IMR-90 (cell line): ENCODE measurements around the gene TBC1D30. TPM values are rescaled to one million over a fixed set of nuclear protein-coding genes. Genes with fewer than 3 reads are reported as not detected.

ENCODE experiments used
- ATAC-seq: fragments of 200-7000 bp; cut with Tn5 transposase; 2 replicates; pipeline ENCODE4 v1.9.1; 2020; ENCODE audit warnings: low read depth, mild to moderate bottlenecking, moderate library complexity
- BruUV-seq: library from RNA; stranded (reverse); fragments of 400-500 nt; replicated peaks from 2 replicates; lab custom pipeline; 2021; lab: Mats Ljungman, UMichigan
- CTCF ChIA-PET: fragments of 300-600 bp; formaldehyde crosslinking; extraction: SDS; loops from one replicate; lab custom pipeline; 2021; ENCODE audit warnings: antibody characterized with exemption; lab: Yijun Ruan, JAX
- POLR2A ChIA-PET: fragments of 300-600 bp; sonication (Branson Sonifier 250); formaldehyde crosslinking; loops from one replicate; lab custom pipeline; 2022; ENCODE audit warnings: antibody characterized with exemption; ENCODE audit not compliant: unreplicated experiment; lab: Charles Lee
- DNase-seq: peaks from one replicate; pipeline ENCODE4 v3.0.0; 2013
- H2AFZ ChIP-seq: replicated peaks from 2 replicates; pipeline ENCODE3; 2013; ENCODE audit warnings: low read length, mild to moderate bottlenecking; ENCODE audit not compliant: poor library complexity
- H2AK5ac ChIP-seq: 2 replicates; pipeline ENCODE4 v1.6.1; 2013; ENCODE audit warnings: low read depth, low read length, inconsistent platforms
- H2AK9ac ChIP-seq: replicated peaks from 2 replicates; pipeline ENCODE3; 2013; ENCODE audit warnings: mild to moderate bottlenecking, low read depth, low read length, moderate library complexity; ENCODE audit not compliant: poor library complexity
- H2BK120ac ChIP-seq: 2 replicates; pipeline ENCODE4 v1.6.1; 2013; ENCODE audit warnings: low read depth, low read length, inconsistent platforms
- H2BK15ac ChIP-seq: 3 replicates; pipeline ENCODE4 v1.6.1; 2013; ENCODE audit warnings: low read depth, low read length, inconsistent platforms
- H2BK20ac ChIP-seq: 2 replicates; pipeline ENCODE4 v1.6.1; 2013; ENCODE audit warnings: low read depth, mild to moderate bottlenecking, inconsistent platforms, low read length, moderate library complexity
- H2BK5ac ChIP-seq: 2 replicates; pipeline ENCODE4 v1.6.1; 2013; ENCODE audit warnings: mild to moderate bottlenecking, low read depth, low read length, inconsistent platforms; ENCODE audit not compliant: poor library complexity, severe bottlenecking
- H3K14ac ChIP-seq: replicated peaks from 2 replicates; pipeline ENCODE4 v1.6.1; 2013; ENCODE audit warnings: low read depth, low read length, inconsistent platforms
- H3K18ac ChIP-seq: 2 replicates; pipeline ENCODE4 v1.6.1; 2013; ENCODE audit warnings: low read depth, low read length, control low read depth
- H3K23ac ChIP-seq: 2 replicates; pipeline ENCODE4 v1.6.1; 2013; ENCODE audit warnings: low read depth, low read length, inconsistent platforms
- H3K27ac ChIP-seq: 2 replicates; pipeline ENCODE4 v1.5.1; 2013; ENCODE audit warnings: mild to moderate bottlenecking, control low read depth, low read length; ENCODE audit not compliant: insufficient read depth
- H3K27me3 ChIP-seq: 2 replicates; pipeline ENCODE4 v1.6.1; 2013; ENCODE audit warnings: low read length; ENCODE audit not compliant: control insufficient read depth, insufficient read depth
- H3K36me3 ChIP-seq: 2 replicates; pipeline ENCODE4 v1.6.1; 2013; ENCODE audit warnings: low read length, mixed read lengths; ENCODE audit not compliant: control insufficient read depth, insufficient read depth
- H3K4ac ChIP-seq: 2 replicates; pipeline ENCODE4 v1.6.1; 2013; ENCODE audit warnings: low read depth, low read length, inconsistent platforms
- H3K4me1 ChIP-seq: 2 replicates; pipeline ENCODE4 v1.6.1; 2013; ENCODE audit warnings: low read length, mixed read lengths; ENCODE audit not compliant: control insufficient read depth, insufficient read depth
- H3K4me2 ChIP-seq: 2 replicates; pipeline ENCODE4 v1.6.1; 2013; ENCODE audit warnings: low read depth, mild to moderate bottlenecking, control low read depth, low read length, moderate library complexity
- H3K4me3 ChIP-seq: 2 replicates; pipeline ENCODE4 v1.5.1; 2013; ENCODE audit warnings: low read depth, mild to moderate bottlenecking, control low read depth, low read length, moderate library complexity; ENCODE audit not compliant: insufficient read depth
- H3K56ac ChIP-seq: 2 replicates; pipeline ENCODE4 v1.6.1; 2013; ENCODE audit warnings: low read length, inconsistent platforms; ENCODE audit not compliant: insufficient read depth; ENCODE audit errors: extremely low read depth
- H3K79me1 ChIP-seq, 2 experiments: 2 replicates each; pipeline ENCODE4 v1.6.1; 2013; ENCODE audit warnings: low read length in 2 of 2, inconsistent platforms in 1 of 2, low read depth in 1 of 2
- H3K9ac ChIP-seq: 2 replicates; pipeline ENCODE4 v1.6.1; 2013; ENCODE audit warnings: low read depth, low read length, control low read depth
- H3K9me1 ChIP-seq: 2 replicates; pipeline ENCODE4 v1.6.1; 2013; ENCODE audit warnings: low read length, inconsistent platforms; ENCODE audit not compliant: insufficient read depth
- H3K9me3 ChIP-seq: 2 replicates; pipeline ENCODE4 v1.6.1; 2013; ENCODE audit warnings: low read length; ENCODE audit not compliant: control insufficient read depth, insufficient read depth
- H4K20me1 ChIP-seq: 2 replicates; pipeline ENCODE4 v1.6.1; 2013; ENCODE audit warnings: low read length, inconsistent platforms; ENCODE audit not compliant: insufficient read depth
- H4K5ac ChIP-seq: 2 replicates; pipeline ENCODE4 v1.6.1; 2013; ENCODE audit warnings: mild to moderate bottlenecking, low read depth, low read length, control low read depth
- H4K8ac ChIP-seq, 2 experiments: 2 replicates each; pipeline ENCODE4 v1.6.1; 2013; ENCODE audit warnings: low read depth in 2 of 2, low read length in 2 of 2, control low read depth in 1 of 2, inconsistent platforms in 1 of 2
- H4K91ac ChIP-seq: 2 replicates; pipeline ENCODE4 v1.6.1; 2013; ENCODE audit warnings: low read depth, low read length, inconsistent platforms; ENCODE audit not compliant: insufficient read depth
- BHLHE40 ChIP-seq: fragments of 150-350 bp; IDR thresholded peaks from 2 replicates; pipeline ENCODE4 v1.6.1; 2016; ENCODE audit warnings: mild to moderate bottlenecking, low read depth, low read length
- CHD1 ChIP-seq: IDR thresholded peaks from 2 replicates; pipeline ENCODE4 v1.6.1; 2012; ENCODE audit warnings: low read depth, low read length, improper control_type of control experiment
- FOS ChIP-seq: fragments of 150-350 bp; IDR thresholded peaks from 2 replicates; pipeline ENCODE4 v1.6.1; 2016; ENCODE audit warnings: low read depth, low read length
- MAZ ChIP-seq: IDR thresholded peaks from 2 replicates; pipeline ENCODE4 v1.6.1; 2012; ENCODE audit warnings: low read depth, mild to moderate bottlenecking, low read length, improper control_type of control experiment, moderate library complexity, borderline replicate concordance
- MXI1 ChIP-seq: IDR thresholded peaks from 2 replicates; pipeline ENCODE4 v1.6.1; 2012; ENCODE audit warnings: low read depth, mild to moderate bottlenecking, low read length, moderate library complexity, borderline replicate concordance
- NFE2L2 ChIP-seq: fragments of 150-350 bp; IDR thresholded peaks from 2 replicates; pipeline ENCODE4 v1.6.1; 2016; ENCODE audit warnings: low read depth, mild to moderate bottlenecking, low read length
- POLR2A ChIP-seq: IDR thresholded peaks from 2 replicates; pipeline ENCODE4 v1.6.1; 2012; ENCODE audit warnings: mild to moderate bottlenecking, low read depth, low read length
- RAD21 ChIP-seq: IDR thresholded peaks from 2 replicates; pipeline ENCODE4 v1.6.1; 2012; ENCODE audit warnings: low read length, improper control_type of control experiment
- SMC3 ChIP-seq: fragments of 150-350 bp; IDR thresholded peaks from 2 replicates; pipeline ENCODE4 v1.6.1; 2016; ENCODE audit warnings: low read depth, mild to moderate bottlenecking, antibody characterized with exemption, low read length, moderate library complexity
- WGBS, 2 experiments: methylation state at CpG; one replicate each; pipeline versions ENCODE4 v1.1.5 to v1.1.7; 2013; ENCODE audit warnings: missing lambda C conversion rate in 2 of 2; ENCODE audit not compliant: insufficient read length in 1 of 2; ENCODE audit errors: extremely low coverage in 2 of 2; 5-methylcytosine and 5-hydroxymethylcytosine counted together
- dilution Hi-C: fragments of 300-500 bp; cut with HindIII; formaldehyde crosslinking; loops from one replicate; pipeline ENCODE4 v1.14.3; 2018; ENCODE audit warnings: low sequenced_read_pairs; ENCODE audit not compliant: unreplicated experiment
- in situ Hi-C: fragments of 300-500 bp; cut with MboI; formaldehyde crosslinking; loops from 3 replicates; pipeline ENCODE4 v1.14.3; 2019; ENCODE audit warnings: low sequenced_read_pairs, inconsistent platforms, mixed read lengths
- intact Hi-C: fragments of 100-400 bp; cut with micrococcal nuclease; formaldehyde crosslinking; loops from 2 replicates; pipeline ENCODE4 v1.10.0; 2022
- polyA plus RNA-seq, 3 experiments: library from polyadenylated mRNA; depleted of rRNA; stranded (reverse); fragments of >200 nt; gene quantifications; 2 replicates each; pipeline ENCODE4 v1.2.3, GENCODE V29; 2012; ENCODE audit warnings: low replicate concordance in 1 of 3
- total RNA-seq: library from RNA; depleted of rRNA; stranded (reverse); fragments of >200 nt; gene quantifications from 2 replicates; pipeline ENCODE4 v1.2.3, GENCODE V29; 2012

Gene TBC1D30
- total and polyA plus RNA-seq, 2 of the 4 experiments (the other 2 are of a cell fraction): 0.18 to 0.24 TPM

DNA sequence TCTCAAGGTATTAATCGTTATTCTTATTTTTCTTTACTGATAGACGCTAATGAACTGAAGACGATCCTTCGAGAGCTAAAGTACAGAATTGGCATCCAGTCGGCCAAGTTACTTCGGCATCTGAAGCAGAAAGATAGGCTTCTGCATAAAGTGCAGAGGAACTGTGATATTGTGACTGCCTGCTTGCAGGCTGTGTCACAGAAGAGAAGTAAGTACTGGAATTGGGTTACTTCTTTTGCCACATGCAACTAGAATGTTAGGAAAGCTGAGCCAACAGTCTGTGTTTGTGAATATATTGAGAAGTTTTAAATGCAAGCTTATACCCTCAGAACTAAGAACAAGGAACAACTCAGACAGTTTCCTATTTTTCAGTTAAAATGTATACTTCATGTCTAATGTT, 38.6 kb upstream of the TBC1D30 start:
- CTCF ChIA-PET: interaction anchor here (1.1 to 2.3 kb wide), 2 partner anchors 10 to 12 kb away, joined by 3 to 12 read pairs; no protein-coding TSS in a partner anchor

More for the DNA sequence above, 38.6 kb upstream of the TBC1D30 start:
- 94% methylated on average over 5 of the region's 6 CpGs; no CpG with 5 or more reads in 1 of the 2 experiments for WGBS, 2 experiments
- no peaks in the 10 kb centered on the region for H3K36me3 ChIP-seq
- no peak for DNase-seq
- ATAC-seq: no peak
- no peaks in the 10 kb centered on the region for H3K9me1 ChIP-seq
- H4K8ac ChIP-seq: no peak overlapping the region
- BruUV-seq: no TSS peak
- no peak overlapping the region for H2AK5ac ChIP-seq
- H2BK20ac ChIP-seq: no peak overlapping the region
- H2BK15ac ChIP-seq: no peak overlapping the region
- no peak overlapping the region for H2BK120ac ChIP-seq
- H3K4me3 ChIP-seq: no peak overlapping the region
- H2BK5ac ChIP-seq: no peak overlapping the region
- H3K9ac ChIP-seq: no peak overlapping the region
- no peak overlapping the region for H3K56ac ChIP-seq
- H3K14ac ChIP-seq: no peak overlapping the region
- peaks cover 9% of the 10 kb centered on the region for H3K9me3 ChIP-seq
- H4K20me1 ChIP-seq: no peaks in the 10 kb centered on the region
- H3K27me3 ChIP-seq: peaks cover 32% of the 10 kb centered on the region
- H3K18ac ChIP-seq: no peak overlapping the region
- H3K4me1 ChIP-seq: peaks cover 2% of the 10 kb centered on the region; the same call in 1 of the 2 replicates
- dilution Hi-C loops (no loop called here), intact Hi-C loops (no loop called here), in situ Hi-C loops (no loop called here)
- no peak overlapping the region for H3K23ac ChIP-seq
- H3K27ac ChIP-seq: no peak overlapping the region
- H2AFZ ChIP-seq: no peak overlapping the region
- H3K79me1 ChIP-seq: no peaks in the 10 kb centered on the region
- no peak overlapping the region for H2AK9ac ChIP-seq
- H4K5ac ChIP-seq: no peak overlapping the region
- H3K4me2 ChIP-seq: no peak overlapping the region
- H3K4ac ChIP-seq: no peak overlapping the region
- TF ChIP-seq RAD21 (no peak), FOS (no peak), CHD1 (no peak), MAZ (no peak), BHLHE40 (no peak), POLR2A (no peak), NFE2L2 (no peak), SMC3 (no peak), MXI1 (no peak)
- H4K91ac ChIP-seq: no peak overlapping the region
- POLR2A ChIA-PET: no interaction called here
